ENCODE results near the gene MICAL3. TPM values are rescaled to one million over a fixed set of nuclear protein-coding genes. Genes with fewer than 3 reads are reported as not detected.

MICAL3 gene
- polyA plus RNA-seq, 1 of the 3 experiments (the other 2 are of a cell fraction): 83.1 TPM

- TF ChIP-seq ZBTB33 (IDR thresholded peaks at IDR 0.05; ENCODE audit: borderline replicate concordance, low read depth) (no peak), EP300 (IDR thresholded peaks at IDR 0.05; ENCODE audit: borderline replicate concordance in 1 of 2, low read depth in 1 of 2, low read length in 1 of 2) (peak in 1 of 2 experiments; percentile 50; a peak in 1 of 4 replicates), TCF12 (IDR thresholded peaks at IDR 0.05) (no peak), FOXM1 (IDR thresholded peaks at IDR 0.05; ENCODE audit: low read depth) (no peak), NFIC (IDR thresholded peaks at IDR 0.05; ENCODE audit: borderline replicate concordance) (no peak), RXRA (IDR thresholded peaks at IDR 0.05; ENCODE audit: borderline replicate concordance, low read depth) (no peak), CHD2 (IDR thresholded peaks at IDR 0.05; ENCODE audit: low read length, partially characterized antibody) (peak; percentile 32), EZH2phosphoT487 (IDR thresholded peaks at IDR 0.05; ENCODE audit: borderline replicate concordance, low read depth) (no peak), GATA2 (CRISPR knock-in tag; IDR thresholded peaks at IDR 0.05) (0 out of 2 replicates have a peak, but pooled peaks have one; percentile 3)
Measured at GRCh38 chr22:17845790-17846189, 178.6 kb downstream of the MICAL3 start (continued).

GRCh38 chr22:17845327-17845726 is 179.0 kb downstream of the MICAL3 start:
- Histone ChIP-seq H3K4me1 (ENCODE audit: control insufficient read depth in 1 of 2, insufficient read depth in 2 of 2, low read depth in 1 of 2, low read length in 1 of 2) (peaks cover 0 to 36% of the 10 kb centered on the region in 2 experiments; a peak in 1 of 4 replicates), H2AFZ (ENCODE audit: low read depth) (no peak overlapping the region), H3K27ac (ENCODE audit: low read depth in 2 of 2, low read length in 1 of 2) (peak overlapping the region in 1 of 2 experiments; percentile 94; a peak in 2 of 4 replicates), H3K79me2 (ENCODE audit: insufficient read depth) (no peaks in the 10 kb centered on the region), H3K36me3 (replicated peaks in 1 of 2; ENCODE audit: control insufficient read depth in 1 of 2, insufficient read depth in 2 of 2, low read length in 1 of 2) (peaks cover 0 to 25% of the 10 kb centered on the region in 2 experiments), H3K4me2 (no peak overlapping the region), H3K9ac (no peak overlapping the region), H3K9me2 (no peaks in the 10 kb centered on the region), H3K9me3 (no peaks in the 10 kb centered on the region), H4K20me1 (ENCODE audit: insufficient read depth) (no peaks in the 10 kb centered on the region), H3F3A (replicated peaks; ENCODE audit: insufficient read depth) (no peaks in the 10 kb centered on the region), H3K4me3 (ENCODE audit: low read depth in 2 of 2, low read length in 1 of 2) (no peak overlapping the region), H3K27me3 (ENCODE audit: insufficient read depth) (no peaks in the 10 kb centered on the region)
- 97% methylated on average over 8 of the region's 8 CpGs for WGBS (ENCODE audit: low lambda C conversion rate)
- no peak for TF ChIP-seq CTCF (IDR thresholded peaks at IDR 0.05)
- TF ChIP-seq GATA2 (CRISPR knock-in tag; IDR thresholded peaks at IDR 0.05): no peak
- TF ChIP-seq CHD2 (IDR thresholded peaks at IDR 0.05; ENCODE audit: low read length, partially characterized antibody): no peak
- TF ChIP-seq RXRA (IDR thresholded peaks at IDR 0.05; ENCODE audit: borderline replicate concordance, low read depth): no peak
- TF ChIP-seq NRF1 (IDR thresholded peaks at IDR 0.05; ENCODE audit: low read depth, low read length): no peak
- TF ChIP-seq FOXM1 (IDR thresholded peaks at IDR 0.05; ENCODE audit: low read depth): no peak
- no peak for TF ChIP-seq REST (IDR thresholded peaks at IDR 0.05; ENCODE audit: low read depth, low read length)
- TF ChIP-seq RCOR1 (IDR thresholded peaks at IDR 0.05; ENCODE audit: low read length): no peak
- TF ChIP-seq TEAD4 (IDR thresholded peaks at IDR 0.05; ENCODE audit: borderline replicate concordance, insufficient read depth): no peak
- TF ChIP-seq SIN3A (IDR thresholded peaks at IDR 0.05; ENCODE audit: borderline replicate concordance, low read depth, low read length): no peak
- TF ChIP-seq YY1 (IDR thresholded peaks at IDR 0.05; ENCODE audit: low read depth): no peak
- no peak for TF ChIP-seq ZBTB33 (IDR thresholded peaks at IDR 0.05; ENCODE audit: borderline replicate concordance, low read depth)
- TF ChIP-seq TCF12 (IDR thresholded peaks at IDR 0.05): no peak
- no peak for TF ChIP-seq MXI1 (IDR thresholded peaks at IDR 0.05; ENCODE audit: low read depth, low read length)
- no peak for TF ChIP-seq FOSL2 (IDR thresholded peaks at IDR 0.05; ENCODE audit: borderline replicate concordance, low read depth)
- TF ChIP-seq FOXJ3 (CRISPR knock-in tag; IDR thresholded peaks at IDR 0.05): no peak
- no peak for DNase-seq
- ChIA-PET CTCF (interaction anchor here (0.6 to 6.3 kb wide), 5 partner anchors 15 to 255 kb away, joined by 3 to 45 read pairs (median 5); partner anchors contain the start of genes MICAL3 and PEX26), POLR2A (no interaction called here)
